ENCODE measurements around the gene VEZT.
"Not testable (repeated sequence)": the region's sequence is repeated elsewhere in the genome, so short reads cannot be mapped to it uniquely, and the experiment has no call there.

The VEZT gene

DNA sequence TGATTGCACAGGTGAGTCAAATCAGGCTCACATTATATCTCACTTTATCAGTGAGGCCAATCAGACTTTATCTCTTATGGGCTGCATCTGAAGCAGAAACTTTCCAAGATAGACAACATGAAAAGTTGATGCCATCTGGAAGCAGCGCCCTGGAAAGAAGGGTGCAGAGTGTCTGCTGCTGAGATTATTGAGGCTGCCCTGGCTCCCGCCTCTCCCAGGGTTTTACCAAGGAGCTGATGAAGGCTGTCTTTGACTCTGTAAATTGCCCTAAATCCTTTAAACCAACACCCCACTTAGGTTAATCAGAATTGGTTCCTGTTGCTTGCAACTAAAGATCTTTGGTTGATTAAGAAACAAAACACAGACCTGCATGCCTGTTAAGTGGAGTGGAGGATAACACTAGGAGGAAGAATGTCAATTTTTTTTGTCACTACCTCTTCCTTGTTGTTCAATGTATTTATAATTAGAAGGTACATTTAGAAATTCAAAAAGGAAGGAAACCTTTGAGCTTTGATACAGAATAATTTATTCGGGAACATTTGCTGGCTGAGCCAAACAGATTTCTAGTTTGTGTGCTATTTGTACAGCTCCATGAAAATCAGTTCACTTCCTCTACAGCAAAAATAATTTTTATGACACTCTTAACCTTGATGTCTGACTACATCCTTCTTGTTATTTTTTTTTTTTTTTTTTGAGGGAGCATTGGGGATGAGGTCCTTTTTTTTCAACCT is 104.1 kb downstream of the VEZT start:
- H3K36me3 Mint-ChIP-seq (ENCODE audit: low read depth) = no peaks in the 10 kb centered on the region
- H3K27ac Mint-ChIP-seq = no peak overlapping the region
- H3K27me3 Mint-ChIP-seq = peaks cover 1% of the 10 kb centered on the region
- DNase-seq = no peak
- H3K4me3 Mint-ChIP-seq = no peak overlapping the region
- no peaks in the 10 kb centered on the region for H3K4me1 Mint-ChIP-seq (ENCODE audit: low read depth)
- H3K9me3 Mint-ChIP-seq = no peaks in the 10 kb centered on the region

DNA sequence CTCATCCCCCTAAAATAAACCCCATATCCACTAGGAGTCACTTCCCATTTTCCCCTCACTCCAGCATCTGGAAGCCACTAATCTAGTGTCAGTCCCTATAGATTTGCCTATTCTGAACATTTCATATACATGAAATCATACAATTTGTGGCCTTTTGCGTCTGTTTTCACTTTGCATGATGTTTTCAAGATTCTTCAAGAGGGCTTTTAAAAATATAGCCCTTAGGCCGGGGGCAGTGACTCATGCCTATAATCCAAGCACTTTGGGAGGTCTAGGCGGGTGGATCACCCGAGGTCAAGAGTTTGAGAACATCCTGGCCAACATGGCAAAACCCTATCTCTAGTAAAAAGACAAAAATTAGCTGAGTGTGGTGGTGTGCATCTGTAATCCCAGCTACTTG is 104.7 kb downstream of the VEZT start:
- DNase-seq = no peak
- no peaks in the 10 kb centered on the region for H3K27me3 Mint-ChIP-seq
- H3K36me3 Mint-ChIP-seq (ENCODE audit: low read depth) = no peaks in the 10 kb centered on the region
- no peaks in the 10 kb centered on the region for H3K4me1 Mint-ChIP-seq (ENCODE audit: low read depth)
- no peaks in the 10 kb centered on the region for H3K9me3 Mint-ChIP-seq
- no peak overlapping the region for H3K27ac Mint-ChIP-seq
- no peak overlapping the region for H3K4me3 Mint-ChIP-seq

DNA sequence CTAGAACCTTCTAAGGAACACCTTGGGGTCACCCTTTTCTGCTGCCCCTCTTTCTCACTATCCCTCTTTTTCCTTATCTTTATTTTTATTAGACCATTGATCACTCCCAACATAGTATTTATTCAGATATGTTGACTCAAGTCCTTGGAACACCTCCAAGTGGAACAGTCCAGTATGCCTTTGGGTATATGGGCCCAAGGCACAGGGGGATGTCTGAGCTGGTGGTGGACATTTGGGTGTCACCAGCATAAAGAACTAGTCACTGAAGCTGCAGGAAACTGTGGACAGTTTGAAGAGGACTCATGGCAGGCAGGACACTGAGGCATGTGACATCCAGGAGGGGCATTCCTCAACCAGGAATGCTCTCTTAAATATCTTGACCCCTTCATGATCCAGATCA is 105.6 kb downstream of the VEZT start:
- Mint-ChIP-seq H3K4me1 (ENCODE audit: low read depth) (no peaks in the 10 kb centered on the region), H3K4me3 (no peak overlapping the region), H3K36me3 (ENCODE audit: low read depth) (no peaks in the 10 kb centered on the region), H3K27me3 (no peaks in the 10 kb centered on the region), H3K27ac (no peak overlapping the region), H3K9me3 (no peaks in the 10 kb centered on the region)
- no peak for DNase-seq

DNA sequence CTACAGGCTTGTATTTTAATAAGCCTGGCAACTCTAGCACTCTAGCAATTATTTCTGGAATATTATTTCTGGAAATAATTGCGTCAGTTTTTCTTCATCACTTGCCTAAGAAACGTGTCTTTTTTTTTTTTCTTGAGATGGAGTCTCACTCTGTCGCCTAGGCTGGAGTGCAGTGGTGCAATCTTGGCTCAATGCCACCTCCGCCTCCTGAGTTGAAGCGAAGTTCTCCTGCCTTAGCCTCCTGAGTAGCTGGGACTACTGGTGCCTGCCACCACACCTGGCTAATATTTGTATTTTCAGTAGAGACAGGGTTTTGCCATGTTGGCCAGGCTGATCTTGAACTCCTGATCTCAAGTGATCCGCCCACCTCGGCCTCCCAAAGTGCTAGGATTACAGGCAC is 106.6 kb downstream of the VEZT start:
- not testable (repeated sequence) for H3K9me3 Mint-ChIP-seq; H3K27ac Mint-ChIP-seq; H3K4me1 Mint-ChIP-seq (ENCODE audit: low read depth); H3K36me3 Mint-ChIP-seq (ENCODE audit: low read depth); H3K4me3 Mint-ChIP-seq; DNase-seq; H3K27me3 Mint-ChIP-seq

DNA sequence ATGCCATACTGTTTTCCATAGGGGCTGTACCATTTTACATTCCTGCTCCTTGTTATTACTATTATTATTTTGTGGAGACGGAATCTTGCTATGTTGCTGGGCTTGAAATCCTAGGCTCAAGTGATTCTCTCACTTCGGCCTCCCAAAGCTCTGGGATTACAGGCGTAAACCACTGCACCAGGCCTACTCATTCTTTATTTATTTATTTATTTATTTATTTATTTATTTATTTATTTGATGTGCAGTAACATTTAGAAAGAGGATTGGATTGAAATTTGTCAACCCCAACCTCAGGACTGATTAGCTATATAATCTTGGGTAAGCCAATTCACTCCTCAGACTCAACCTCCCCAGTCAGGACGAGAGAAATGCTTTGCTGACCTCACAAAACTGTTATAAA is 107.9 kb downstream of the VEZT start:
- no peak for DNase-seq
- no peaks in the 10 kb centered on the region for H3K27me3 Mint-ChIP-seq
- H3K27ac Mint-ChIP-seq = no peak overlapping the region
- H3K4me3 Mint-ChIP-seq = no peak overlapping the region
- no peaks in the 10 kb centered on the region for H3K36me3 Mint-ChIP-seq (ENCODE audit: low read depth)
- H3K9me3 Mint-ChIP-seq = no peaks in the 10 kb centered on the region
- H3K4me1 Mint-ChIP-seq (ENCODE audit: low read depth) = peaks cover 1% of the 10 kb centered on the region

DNA sequence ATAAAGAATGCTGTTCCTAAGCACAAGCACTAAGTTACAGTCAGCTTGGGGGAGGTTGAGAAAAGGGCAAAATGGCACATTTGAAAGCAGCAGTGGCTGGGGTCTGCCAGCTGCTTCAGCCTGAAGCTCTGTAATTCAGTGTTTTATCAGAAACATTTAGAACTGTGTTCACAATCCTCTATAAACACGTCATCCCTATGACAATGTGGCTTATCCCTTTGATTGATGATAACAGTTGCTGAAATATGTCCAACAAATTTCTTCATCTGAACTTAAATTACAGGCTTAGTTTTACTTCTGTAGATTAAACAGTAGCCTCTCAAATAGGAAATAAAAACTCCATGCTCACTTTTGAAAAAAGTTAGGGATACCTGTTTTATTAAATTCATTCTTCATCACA is 108.8 kb downstream of the VEZT start:
- no peak for DNase-seq
- H3K36me3 Mint-ChIP-seq (ENCODE audit: low read depth) = no peaks in the 10 kb centered on the region

DNA sequence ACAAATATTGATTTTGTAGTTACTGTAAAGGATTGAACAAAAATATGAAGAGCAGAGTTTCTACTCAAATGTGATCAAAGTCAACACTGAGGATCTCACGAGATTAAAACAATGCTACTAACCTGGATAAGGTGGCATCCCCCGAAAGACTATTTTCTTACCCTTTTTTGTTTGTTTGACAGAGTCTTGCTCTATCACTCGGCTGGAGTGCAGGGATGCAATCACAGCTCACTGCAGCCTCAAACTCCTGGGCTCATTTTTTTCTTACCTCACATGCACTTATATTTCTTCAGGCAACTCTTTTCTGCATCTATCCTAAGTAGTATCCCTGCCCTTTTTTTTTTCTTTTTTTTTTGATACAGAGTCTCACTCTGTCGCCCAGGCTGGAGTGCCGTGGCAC is 109.2 kb downstream of the VEZT start:
- no peaks in the 10 kb centered on the region for H3K9me3 Mint-ChIP-seq
- no peak for DNase-seq
- H3K27ac Mint-ChIP-seq = no peak overlapping the region
- H3K4me1 Mint-ChIP-seq (ENCODE audit: low read depth) = peaks cover 1% of the 10 kb centered on the region
- no peak overlapping the region for H3K4me3 Mint-ChIP-seq
- no peaks in the 10 kb centered on the region for H3K36me3 Mint-ChIP-seq (ENCODE audit: low read depth)
- no peaks in the 10 kb centered on the region for H3K27me3 Mint-ChIP-seq

More for the DNA sequence above, 108.8 kb downstream of the VEZT start:
- Mint-ChIP-seq H3K4me1 (ENCODE audit: low read depth) (peaks cover 1% of the 10 kb centered on the region), H3K4me3 (no peak overlapping the region), H3K27ac (no peak overlapping the region), H3K27me3 (no peaks in the 10 kb centered on the region), H3K9me3 (no peaks in the 10 kb centered on the region)

DNA sequence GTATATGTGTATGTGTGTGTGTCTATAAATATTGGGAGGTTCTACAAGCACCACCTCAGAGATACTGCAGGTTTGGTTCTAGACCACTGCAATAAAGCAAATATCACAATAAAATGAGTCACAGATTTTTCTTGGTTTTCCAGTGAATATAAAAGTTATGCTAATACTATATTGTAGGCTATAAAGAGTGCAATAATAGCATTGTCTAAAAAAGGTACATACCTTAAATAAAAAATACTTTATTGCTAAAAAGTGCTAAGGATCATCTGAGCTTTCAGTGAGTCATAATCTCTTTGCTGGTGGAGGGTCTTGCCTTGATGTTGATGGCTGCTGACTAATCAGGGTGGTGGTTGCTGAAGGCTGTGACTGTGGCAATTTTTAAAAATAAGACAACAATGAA is 111.1 kb downstream of the VEZT start:
- Mint-ChIP-seq H3K27me3 (no peaks in the 10 kb centered on the region), H3K4me3 (no peak overlapping the region), H3K27ac (no peak overlapping the region), H3K36me3 (ENCODE audit: low read depth) (no peaks in the 10 kb centered on the region), H3K9me3 (no peaks in the 10 kb centered on the region), H3K4me1 (ENCODE audit: low read depth) (peaks cover 3% of the 10 kb centered on the region)
- DNase-seq = no peak

DNA sequence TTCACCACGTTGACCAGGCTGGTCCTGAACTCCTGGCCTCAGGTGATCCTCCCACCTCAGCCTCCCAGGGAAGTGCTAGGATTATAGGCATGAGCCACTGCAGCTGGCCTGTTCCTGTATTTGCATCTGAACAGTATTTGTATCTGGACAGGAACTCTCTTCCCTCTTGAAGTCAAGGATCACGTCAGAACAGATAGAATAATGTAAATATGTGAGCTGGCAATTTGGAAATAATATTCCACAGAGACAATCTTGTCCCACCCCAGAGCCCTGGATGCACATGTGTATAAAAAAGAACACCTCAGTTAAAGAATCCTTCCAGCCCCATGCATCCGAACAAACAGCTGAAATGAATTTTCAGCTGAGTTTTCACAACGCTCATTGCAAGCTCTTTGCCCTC is 118.3 kb downstream of the VEZT start:
- no peak for DNase-seq
- H3K27me3 Mint-ChIP-seq = no peaks in the 10 kb centered on the region
- H3K4me3 Mint-ChIP-seq = no peak overlapping the region
- H3K4me1 Mint-ChIP-seq (ENCODE audit: low read depth) = peaks cover 6% of the 10 kb centered on the region
- no peaks in the 10 kb centered on the region for H3K36me3 Mint-ChIP-seq (ENCODE audit: low read depth)
- no peak overlapping the region for H3K27ac Mint-ChIP-seq
- H3K9me3 Mint-ChIP-seq = no peaks in the 10 kb centered on the region

DNA sequence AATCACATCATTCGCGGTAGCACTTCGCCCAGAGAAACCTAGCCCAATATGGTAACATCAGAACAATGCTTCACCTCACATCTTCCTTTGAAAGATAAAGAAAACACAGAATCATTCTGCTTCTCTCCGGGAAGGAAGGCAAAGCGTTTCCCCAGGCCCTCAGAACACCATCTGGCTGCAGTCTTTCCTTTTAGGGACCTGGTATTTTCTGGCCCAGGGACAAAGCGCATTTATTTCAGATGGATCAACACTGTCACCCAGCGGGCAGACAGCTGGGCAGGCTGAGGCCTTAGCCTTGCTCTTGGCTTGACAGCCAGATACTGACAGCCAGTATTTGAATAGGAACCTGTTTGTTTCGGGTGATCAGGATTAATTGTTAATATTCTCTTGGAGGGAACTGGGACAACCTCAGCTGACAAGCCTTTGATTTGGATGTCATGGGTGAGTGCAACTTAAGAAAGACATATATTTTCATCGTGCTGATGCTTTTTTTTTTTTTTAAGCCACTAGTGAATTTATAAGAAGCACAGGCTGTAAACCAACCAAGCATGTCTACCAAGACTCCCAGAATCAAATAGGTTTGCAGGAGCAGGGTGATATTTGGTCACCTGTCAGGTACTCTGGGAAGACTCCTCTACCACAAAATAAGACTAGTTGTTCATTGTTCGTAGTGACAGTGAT is 118.9 kb downstream of the VEZT start:
- Mint-ChIP-seq H3K4me3 (no peak overlapping the region), H3K4me1 (ENCODE audit: low read depth) (peaks cover 6% of the 10 kb centered on the region), H3K9me3 (no peaks in the 10 kb centered on the region), H3K36me3 (ENCODE audit: low read depth) (no peaks in the 10 kb centered on the region), H3K27me3 (no peaks in the 10 kb centered on the region), H3K27ac (no peak overlapping the region)
- DNase-seq = no peak

DNA sequence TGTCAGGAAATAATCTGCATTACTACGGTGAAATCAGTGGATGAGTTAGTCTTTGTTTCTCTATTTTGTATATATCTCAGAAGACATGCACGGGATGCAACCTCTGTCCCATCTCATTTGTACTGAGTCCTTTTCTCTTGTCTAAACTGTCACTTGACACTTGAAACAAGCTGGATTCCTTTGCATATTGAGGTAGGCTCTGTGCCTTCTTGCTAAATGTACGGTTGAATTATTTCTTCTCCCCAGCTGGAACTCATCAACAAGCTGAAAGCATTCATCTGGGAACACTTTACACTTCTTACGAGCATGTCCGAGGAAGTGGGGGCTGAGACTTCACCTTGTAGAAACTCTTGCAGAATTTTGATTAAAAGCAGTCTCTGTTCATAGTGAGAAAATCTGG is 119.5 kb downstream of the VEZT start:
- Mint-ChIP-seq H3K27me3 (no peaks in the 10 kb centered on the region), H3K4me3 (no peak overlapping the region), H3K4me1 (ENCODE audit: low read depth) (peaks cover 9% of the 10 kb centered on the region), H3K36me3 (ENCODE audit: low read depth) (no peaks in the 10 kb centered on the region), H3K27ac (no peak overlapping the region), H3K9me3 (no peaks in the 10 kb centered on the region)
- no peak for DNase-seq

DNA sequence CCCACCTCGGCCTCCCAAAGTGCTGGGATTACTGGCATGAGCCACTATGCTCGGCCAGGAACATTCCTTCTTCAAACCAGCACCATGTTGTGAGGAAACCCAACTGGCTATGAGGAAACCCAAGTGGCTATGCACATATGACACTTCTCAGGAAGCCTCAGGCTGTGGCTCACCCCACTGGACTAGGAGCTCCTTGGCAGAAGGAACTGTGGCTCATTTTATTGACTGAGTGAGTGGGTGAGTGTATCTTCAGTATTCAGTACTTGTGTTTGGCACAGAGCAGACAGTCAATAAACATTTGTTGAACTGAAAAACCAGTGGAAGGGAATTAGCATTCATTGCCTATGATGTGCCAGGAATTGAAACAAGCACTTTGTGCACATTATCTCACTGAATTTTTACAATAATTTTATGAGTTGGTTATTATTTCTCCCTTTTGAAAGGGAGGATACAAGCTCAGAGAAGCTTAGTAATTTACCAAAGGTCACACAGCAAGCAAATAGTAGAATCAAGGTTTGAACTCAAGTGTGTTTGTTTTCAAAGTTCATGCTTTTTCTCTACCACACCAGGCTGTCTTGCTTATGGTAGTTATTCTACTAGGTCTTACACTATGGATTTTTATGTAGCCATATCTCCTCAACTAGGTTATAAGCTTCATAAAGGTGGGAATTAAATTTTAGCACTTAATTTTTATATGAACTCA is 121.6 kb downstream of the VEZT start:
- peaks cover 8% of the 10 kb centered on the region for H3K4me1 Mint-ChIP-seq (ENCODE audit: low read depth)
- no peaks in the 10 kb centered on the region for H3K36me3 Mint-ChIP-seq (ENCODE audit: low read depth)
- H3K4me3 Mint-ChIP-seq = no peak overlapping the region
- DNase-seq = no peak
- H3K27ac Mint-ChIP-seq = no peak overlapping the region
- H3K9me3 Mint-ChIP-seq = no peaks in the 10 kb centered on the region
- no peaks in the 10 kb centered on the region for H3K27me3 Mint-ChIP-seq

DNA sequence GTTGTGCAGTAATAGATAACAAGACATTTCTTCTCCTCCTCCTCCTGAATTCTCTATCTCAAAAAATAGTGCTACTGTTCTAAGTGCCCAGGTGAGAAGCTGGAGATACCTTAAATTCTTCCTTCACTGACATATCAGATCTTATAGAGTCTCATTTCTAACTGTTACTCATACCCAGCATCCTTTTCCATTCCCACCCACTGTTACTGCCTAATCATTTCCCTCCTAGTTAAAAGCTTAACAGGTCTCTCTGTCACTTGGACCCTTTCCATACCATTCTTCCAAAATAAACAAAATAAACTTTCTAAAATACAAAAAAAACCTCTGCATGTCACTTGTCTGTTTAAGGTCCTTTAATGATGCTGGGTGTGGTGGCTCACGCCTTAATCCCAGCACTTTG is 124.4 kb downstream of the VEZT start:
- no peaks in the 10 kb centered on the region for H3K9me3 Mint-ChIP-seq

DNA sequence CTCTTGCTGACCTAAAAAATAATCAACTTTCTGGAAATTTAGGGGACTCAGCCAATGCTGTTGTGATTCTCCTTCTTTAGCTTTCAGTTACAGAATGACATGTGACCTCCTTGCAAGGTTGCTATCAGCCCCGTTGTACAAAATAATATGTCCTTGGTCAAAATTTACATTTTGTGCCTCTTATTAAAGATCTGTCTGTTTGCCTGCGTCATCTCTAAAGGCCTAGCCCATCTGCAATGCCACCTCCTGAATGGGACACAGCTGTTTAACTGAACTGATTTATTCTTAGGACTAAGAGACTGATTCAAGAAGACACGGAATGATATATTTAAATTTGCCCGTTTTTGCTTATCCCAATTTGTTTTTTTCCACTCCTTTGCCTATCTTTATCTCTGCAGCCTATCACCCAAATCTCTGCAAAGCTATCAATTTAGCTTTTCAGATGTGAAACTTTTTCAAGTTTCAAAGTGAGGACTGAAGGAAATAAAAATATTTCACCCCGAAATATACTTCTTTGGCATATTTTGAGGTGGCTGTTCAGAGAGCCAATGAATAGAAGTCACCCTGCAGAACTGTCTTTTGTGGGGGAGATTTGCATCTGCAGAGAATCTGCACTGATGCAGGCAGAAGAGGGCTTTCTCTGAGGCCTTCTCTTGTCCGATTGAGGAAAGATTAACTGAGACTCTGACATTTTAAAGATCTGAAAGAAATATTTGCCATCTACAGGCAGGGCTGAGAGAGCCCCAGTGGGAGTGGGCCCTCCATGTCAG is 126.0 kb downstream of the VEZT start:
- H3K27ac Mint-ChIP-seq = no peak overlapping the region
- H3K27me3 Mint-ChIP-seq = no peaks in the 10 kb centered on the region
- H3K4me3 Mint-ChIP-seq = no peak overlapping the region
- H3K36me3 Mint-ChIP-seq (ENCODE audit: low read depth) = no peaks in the 10 kb centered on the region
- DNase-seq = no peak
- peaks cover 4% of the 10 kb centered on the region for H3K4me1 Mint-ChIP-seq (ENCODE audit: low read depth)
- no peaks in the 10 kb centered on the region for H3K9me3 Mint-ChIP-seq

More for the DNA sequence above, 124.4 kb downstream of the VEZT start:
- Mint-ChIP-seq H3K4me1 (ENCODE audit: low read depth) (peaks cover 4% of the 10 kb centered on the region), H3K27me3 (no peaks in the 10 kb centered on the region), H3K4me3 (no peak overlapping the region), H3K27ac (no peak overlapping the region), H3K36me3 (ENCODE audit: low read depth) (no peaks in the 10 kb centered on the region)
- DNase-seq = no peak

Measured in activated T-cell treated with anti-CD3 and anti-CD28 coated beads, Interleukin-2, amount 50 U/mL, for 24 hours (primary cell).